Measurements from ENCODE around the gene NAALADL2. TPM values are rescaled to one million over a fixed set of nuclear protein-coding genes. Genes with fewer than 3 reads are reported as not detected.

Gene NAALADL2
- total and polyA plus RNA-seq, 2 donors (not counting 1 experiment from before 2014, with no cell fraction given): not detected

- WGBS (ENCODE audit: insufficient coverage): no CpG with 5 or more reads among the region's 1 CpG
- Histone ChIP-seq H4K20me1 (ENCODE audit: control insufficient read depth, insufficient read depth, low read length, poor library complexity, severe bottlenecking) (no peaks in the 10 kb centered on the region), H3K9me3 (ENCODE audit: control extremely low read depth in 1 of 3, control insufficient read depth in 2 of 3, insufficient read depth in 1 of 3, low read length in 2 of 3) (no peaks in the 10 kb centered on the region), H3K4me3 (ENCODE audit: control extremely low read depth in 1 of 5, extremely low read depth in 1 of 5, insufficient read depth in 1 of 5, low read depth in 2 of 5, low read length in 4 of 5) (no peak overlapping the region), H2AFZ (ENCODE audit: insufficient read depth, low read depth, low read length, poor library complexity, severe bottlenecking) (no peak overlapping the region), H3K4me2 (replicated peaks; ENCODE audit: low read depth, low read length, poor library complexity, severe bottlenecking) (no peak overlapping the region), H3K27me3 (replicated peaks in 1 of 4; ENCODE audit: control extremely low read depth in 1 of 4, control insufficient read depth in 3 of 4, insufficient read depth in 4 of 4, low read length in 3 of 4) (no peaks in the 10 kb centered on the region), H3K9ac (ENCODE audit: low read length) (no peak overlapping the region), H3K4me1 (ENCODE audit: control insufficient read depth in 2 of 2, insufficient read depth in 2 of 2, low read length in 2 of 2) (no peaks in the 10 kb centered on the region), H3K79me2 (ENCODE audit: control insufficient read depth, insufficient read depth, low read length) (no peaks in the 10 kb centered on the region), H3K27ac (ENCODE audit: low read length in 2 of 2) (no peak overlapping the region), H3K36me3 (replicated peaks in 1 of 2; ENCODE audit: control extremely low read depth in 1 of 2, control insufficient read depth in 1 of 2, extremely low read depth in 1 of 2, insufficient read depth in 2 of 2, low read length in 1 of 2) (no peaks in the 10 kb centered on the region)
- POLR2A ChIA-PET: no interaction called here
- intact Hi-C loops (cut with micrococcal nuclease): no loop called here
- no peak for ATAC-seq (ENCODE audit: low read depth)
- no peak for DNase-seq
- Mint-ChIP-seq H3K4me3 (no peak overlapping the region), H3K27me3 (no peaks in the 10 kb centered on the region), H3K4me1 (no peaks in the 10 kb centered on the region), H3K27ac (no peak overlapping the region), H3K9me3 (ENCODE audit: insufficient read depth) (peaks cover 2% of the 10 kb centered on the region)
- TF ChIP-seq EZH2 (IDR thresholded peaks at IDR 0.05; ENCODE audit: borderline replicate concordance, insufficient read depth, low read depth, low read length, poor library complexity, severe bottlenecking): no peak
- no peak for TF ChIP-seq CTCF (IDR thresholded peaks at IDR 0.05)
- CTCF ChIA-PET: no interaction called here
These were observed 781 bp upstream of the NAALADL2 start for GRCh38 chr3:174858353-174858752.

- Mint-ChIP-seq H3K27ac (no peak overlapping the region), H3K4me1 (no peaks in the 10 kb centered on the region), H3K4me3 (no peak overlapping the region), H3K9me3 (ENCODE audit: insufficient read depth) (peaks cover 2% of the 10 kb centered on the region), H3K27me3 (no peaks in the 10 kb centered on the region)
- Histone ChIP-seq H3K4me2 (replicated peaks; ENCODE audit: low read depth, low read length, poor library complexity, severe bottlenecking) (no peak overlapping the region), H2AFZ (ENCODE audit: insufficient read depth, low read depth, low read length, poor library complexity, severe bottlenecking) (no peak overlapping the region), H3K4me3 (ENCODE audit: control extremely low read depth in 1 of 5, extremely low read depth in 1 of 5, insufficient read depth in 1 of 5, low read depth in 2 of 5, low read length in 4 of 5) (no peak overlapping the region), H3K27ac (ENCODE audit: low read length in 2 of 2) (no peak overlapping the region), H3K9ac (ENCODE audit: low read length) (no peak overlapping the region), H3K79me2 (ENCODE audit: control insufficient read depth, insufficient read depth, low read length) (no peaks in the 10 kb centered on the region), H3K4me1 (ENCODE audit: control insufficient read depth in 2 of 2, insufficient read depth in 2 of 2, low read length in 2 of 2) (no peaks in the 10 kb centered on the region), H3K27me3 (replicated peaks in 1 of 4; ENCODE audit: control extremely low read depth in 1 of 4, control insufficient read depth in 3 of 4, insufficient read depth in 4 of 4, low read length in 3 of 4) (no peaks in the 10 kb centered on the region), H4K20me1 (ENCODE audit: control insufficient read depth, insufficient read depth, low read length, poor library complexity, severe bottlenecking) (no peaks in the 10 kb centered on the region), H3K9me3 (ENCODE audit: control extremely low read depth in 1 of 3, control insufficient read depth in 2 of 3, insufficient read depth in 1 of 3, low read length in 2 of 3) (no peaks in the 10 kb centered on the region), H3K36me3 (replicated peaks in 1 of 2; ENCODE audit: control extremely low read depth in 1 of 2, control insufficient read depth in 1 of 2, extremely low read depth in 1 of 2, insufficient read depth in 2 of 2, low read length in 1 of 2) (no peaks in the 10 kb centered on the region)
- POLR2A ChIA-PET: no interaction called here
- ATAC-seq (ENCODE audit: low read depth) (no peak), DNase-seq (no peak)
- WGBS (ENCODE audit: insufficient coverage): 88% methylated on average over 1 of the region's 3 CpGs
- no peak for TF ChIP-seq CTCF (IDR thresholded peaks at IDR 0.05)
- no peak for TF ChIP-seq EZH2 (IDR thresholded peaks at IDR 0.05; ENCODE audit: borderline replicate concordance, insufficient read depth, low read depth, low read length, poor library complexity, severe bottlenecking)
- intact Hi-C loops (cut with micrococcal nuclease): no loop called here
- CTCF ChIA-PET: no interaction called here
These were observed 622 bp downstream of the NAALADL2 start for GRCh38 chr3:174859756-174860155.

Data from B cell (primary cell).